ENCODE data around the gene MYO7A. TPM values are rescaled to one million over a fixed set of nuclear protein-coding genes. Genes with fewer than 3 reads are reported as not detected.

The MYO7A gene
- total RNA-seq, 2 donors from 2014 or later: 10.4 to 12.9 TPM

- DNase-seq: no peak
- no peaks in the 10 kb centered on the region for H3K4me1 ChIP-seq
- no peak overlapping the region for H3K4me3 ChIP-seq
- WGBS, 2 donors: 78 to 91% methylated on average over 7 to 19 of the region's 20 CpGs
- intact Hi-C loops (cut with DNase I): no loop called here
- no peak overlapping the region for H3K27ac ChIP-seq
- no peaks in the 10 kb centered on the region for H3K27me3 ChIP-seq
- no peaks in the 10 kb centered on the region for H3K36me3 ChIP-seq (replicated peaks in 1 of 2; ENCODE audit: insufficient read depth in 1 of 2, low read depth in 2 of 2)
- no peak for ATAC-seq
- no peak for TF ChIP-seq CTCF (IDR thresholded peaks at IDR 0.05)
- no peak for TF ChIP-seq POLR2A (IDR thresholded peaks at IDR 0.05)
- H3K9me3 ChIP-seq: no peaks in the 10 kb centered on the region
These were observed 44.0 kb downstream of the MYO7A start for GRCh38 chr11:77171885-77172665.

DNA sequence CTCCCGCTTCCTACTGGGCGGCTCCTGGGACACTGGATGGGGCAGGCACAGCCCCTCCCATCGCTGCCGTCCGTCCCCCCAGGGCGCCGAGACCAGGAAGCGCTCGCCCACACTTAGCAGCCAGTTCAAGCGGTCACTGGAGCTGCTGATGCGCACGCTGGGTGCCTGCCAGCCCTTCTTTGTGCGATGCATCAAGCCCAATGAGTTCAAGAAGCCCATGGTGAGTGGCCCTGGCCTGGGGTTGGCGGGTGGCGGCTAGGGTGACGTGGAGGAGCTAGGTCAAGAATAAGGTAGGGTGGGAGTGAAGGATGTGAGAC is 44.6 kb downstream of the MYO7A start:
- no peak for TF ChIP-seq CTCF (IDR thresholded peaks at IDR 0.05)
- no peak for TF ChIP-seq POLR2A (IDR thresholded peaks at IDR 0.05)
- intact Hi-C loops (cut with DNase I): no loop called here
- DNase-seq: no peak
- no peak overlapping the region for H3K27ac ChIP-seq
- H3K36me3 ChIP-seq (replicated peaks in 1 of 2; ENCODE audit: insufficient read depth in 1 of 2, low read depth in 2 of 2): no peaks in the 10 kb centered on the region
- no peak for ATAC-seq
- no peaks in the 10 kb centered on the region for H3K4me1 ChIP-seq
- no peaks in the 10 kb centered on the region for H3K9me3 ChIP-seq
- 86 to 87% methylated on average over 11 to 16 of the region's 16 CpGs for WGBS, 2 donors
- no peaks in the 10 kb centered on the region for H3K27me3 ChIP-seq
- no peak overlapping the region for H3K4me3 ChIP-seq

DNA sequence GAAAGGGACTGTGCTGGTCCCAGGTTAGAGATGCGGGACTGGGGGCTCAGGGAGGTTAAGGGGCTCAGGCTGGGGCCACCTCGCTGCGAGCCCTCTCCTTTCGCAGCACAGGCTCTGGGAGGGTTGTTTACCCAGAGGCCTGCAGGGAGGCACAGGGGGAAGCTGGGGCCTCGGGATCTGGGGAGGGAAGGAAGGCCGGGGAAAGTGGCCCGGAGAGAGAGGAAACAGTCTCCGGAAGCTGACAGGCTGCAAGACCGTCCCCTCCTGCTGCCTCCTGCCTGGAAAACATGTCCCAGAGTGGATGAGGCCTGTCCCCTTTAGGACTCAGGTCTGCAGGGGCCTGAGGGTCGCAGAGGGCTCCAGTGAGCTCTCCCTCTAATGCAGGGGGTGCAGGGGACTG is 45.4 kb downstream of the MYO7A start:
- H3K36me3 ChIP-seq (replicated peaks in 1 of 2; ENCODE audit: insufficient read depth in 1 of 2, low read depth in 2 of 2): no peaks in the 10 kb centered on the region
- DNase-seq: no peak
- H3K27ac ChIP-seq: no peak overlapping the region
- intact Hi-C loops (cut with DNase I): no loop called here
- TF ChIP-seq POLR2A (IDR thresholded peaks at IDR 0.05) (no peak), CTCF (IDR thresholded peaks at IDR 0.05) (no peak)
- H3K4me3 ChIP-seq: no peak overlapping the region
- 78 to 100% methylated on average over 1 to 10 of the region's 10 CpGs for WGBS, 2 donors
- no peaks in the 10 kb centered on the region for H3K9me3 ChIP-seq
- no peak for ATAC-seq
- H3K4me1 ChIP-seq: no peaks in the 10 kb centered on the region
- H3K27me3 ChIP-seq: no peaks in the 10 kb centered on the region

DNA sequence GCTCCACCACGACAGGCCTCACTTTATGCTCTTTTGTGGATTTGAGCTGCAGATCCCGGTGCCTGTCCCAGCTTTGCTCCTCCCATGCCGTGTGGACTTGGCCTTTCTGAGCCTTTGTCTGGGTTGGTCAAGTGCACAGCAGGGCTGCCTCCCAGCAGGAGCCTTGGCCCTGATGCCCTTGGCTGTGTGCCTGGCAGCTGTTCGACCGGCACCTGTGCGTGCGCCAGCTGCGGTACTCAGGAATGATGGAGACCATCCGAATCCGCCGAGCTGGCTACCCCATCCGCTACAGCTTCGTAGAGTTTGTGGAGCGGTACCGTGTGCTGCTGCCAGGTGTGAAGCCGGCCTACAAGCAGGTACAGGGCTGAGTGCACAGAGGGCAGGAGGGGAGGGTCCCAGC is 46.5 kb downstream of the MYO7A start:
- H3K4me3 ChIP-seq: no peak overlapping the region
- H3K36me3 ChIP-seq (replicated peaks in 1 of 2; ENCODE audit: insufficient read depth in 1 of 2, low read depth in 2 of 2): no peaks in the 10 kb centered on the region
- 45 to 59% methylated on average over 9 to 16 of the region's 16 CpGs for WGBS, 2 donors
- TF ChIP-seq POLR2A (IDR thresholded peaks at IDR 0.05) (no peak), CTCF (IDR thresholded peaks at IDR 0.05) (no peak)
- no peaks in the 10 kb centered on the region for H3K9me3 ChIP-seq
- ATAC-seq (peak; percentile 41), DNase-seq (peak in 3 of 4 donors; percentile 27 to 61 (median 50))
- H3K27ac ChIP-seq: no peak overlapping the region
- intact Hi-C loops (cut with DNase I): no loop called here
- no peaks in the 10 kb centered on the region for H3K27me3 ChIP-seq
- no peaks in the 10 kb centered on the region for H3K4me1 ChIP-seq

Measured in body of pancreas (tissue), 4 donors.